GM18517 (cell line): Measurements from ENCODE around the gene CDC14A.
"Not testable (repeated sequence)": the region's sequence is repeated elsewhere in the genome, so short reads cannot be mapped to it uniquely, and the experiment has no call there.

ENCODE experiments used
- ATAC-seq: cut with Tn5 transposase; IDR thresholded peaks from one replicate; pipeline ENCODE4 v1.9.1; 2021; ENCODE audit warnings: mild to moderate bottlenecking, moderate library complexity; ENCODE audit not compliant: unreplicated experiment

Gene CDC14A, protein sequence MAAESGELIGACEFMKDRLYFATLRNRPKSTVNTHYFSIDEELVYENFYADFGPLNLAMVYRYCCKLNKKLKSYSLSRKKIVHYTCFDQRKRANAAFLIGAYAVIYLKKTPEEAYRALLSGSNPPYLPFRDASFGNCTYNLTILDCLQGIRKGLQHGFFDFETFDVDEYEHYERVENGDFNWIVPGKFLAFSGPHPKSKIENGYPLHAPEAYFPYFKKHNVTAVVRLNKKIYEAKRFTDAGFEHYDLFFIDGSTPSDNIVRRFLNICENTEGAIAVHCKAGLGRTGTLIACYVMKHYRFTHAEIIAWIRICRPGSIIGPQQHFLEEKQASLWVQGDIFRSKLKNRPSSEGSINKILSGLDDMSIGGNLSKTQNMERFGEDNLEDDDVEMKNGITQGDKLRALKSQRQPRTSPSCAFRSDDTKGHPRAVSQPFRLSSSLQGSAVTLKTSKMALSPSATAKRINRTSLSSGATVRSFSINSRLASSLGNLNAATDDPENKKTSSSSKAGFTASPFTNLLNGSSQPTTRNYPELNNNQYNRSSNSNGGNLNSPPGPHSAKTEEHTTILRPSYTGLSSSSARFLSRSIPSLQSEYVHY

DNA sequence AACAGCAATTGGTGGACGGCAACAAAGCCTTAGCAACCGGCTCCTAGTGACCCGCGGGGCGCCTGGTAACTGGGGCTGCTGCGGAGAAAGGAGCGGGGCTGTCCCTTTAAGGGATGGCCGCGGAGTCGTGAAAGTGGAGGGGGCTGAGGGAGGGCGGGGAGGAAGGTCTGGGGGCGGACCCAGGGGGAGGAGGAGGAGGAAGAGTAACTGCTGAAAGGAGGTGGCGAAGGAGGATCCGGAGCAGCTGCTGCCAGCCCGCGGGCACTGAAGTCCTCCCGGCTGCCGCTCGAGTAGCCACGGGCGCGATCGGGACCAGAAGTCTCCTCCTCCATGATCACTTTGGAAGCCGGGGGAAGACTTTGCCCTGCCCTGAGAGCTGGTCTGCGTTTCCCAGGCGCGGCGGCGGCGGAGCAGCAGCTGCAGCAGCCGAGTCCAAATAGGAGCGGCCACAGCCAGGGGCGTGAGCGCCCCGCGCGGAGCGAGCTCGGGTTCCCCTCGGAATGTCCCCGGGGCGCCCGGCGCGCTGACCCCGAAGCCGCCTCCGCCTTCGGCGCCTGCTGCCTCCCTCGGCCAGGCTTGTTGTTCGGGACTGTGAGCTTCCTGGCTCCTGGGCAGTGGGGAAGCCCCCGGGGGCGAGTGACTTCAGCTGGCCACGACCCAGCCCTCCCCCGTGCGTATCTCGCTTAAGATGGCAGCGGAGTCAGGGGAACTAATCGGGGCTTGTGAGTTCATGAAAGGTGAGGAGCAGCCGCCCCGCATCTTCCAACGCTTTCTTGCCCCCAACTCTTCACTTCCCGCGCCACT lies at the start of gene CDC14A:
CDC14A (plus strand) TSS at position 240 of the 804 bp plus-strand sequence; CDS start at position 689, 449 bp downstream.
- ATAC-seq: peak; percentile 43

DNA sequence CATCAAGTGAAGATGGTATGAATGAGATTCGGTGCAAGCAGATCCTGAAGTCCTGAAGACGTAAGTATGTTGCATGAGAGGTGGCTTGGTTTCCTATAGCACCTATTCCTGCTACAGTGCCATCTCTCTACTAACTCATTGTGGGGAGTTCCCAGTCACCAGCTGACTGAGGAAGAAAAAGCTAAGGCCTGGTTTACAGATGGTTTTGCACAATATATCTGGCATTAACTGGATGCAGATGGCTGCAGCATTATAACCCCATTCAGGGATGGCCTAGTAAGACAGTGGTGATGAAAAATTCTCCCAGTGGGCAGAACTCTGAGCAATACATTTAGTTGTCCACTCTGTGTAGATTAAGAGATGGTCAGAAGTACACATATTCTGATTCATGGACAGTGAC lies 49.6 kb upstream of the CDC14A start:
- ATAC-seq: no peak

DNA sequence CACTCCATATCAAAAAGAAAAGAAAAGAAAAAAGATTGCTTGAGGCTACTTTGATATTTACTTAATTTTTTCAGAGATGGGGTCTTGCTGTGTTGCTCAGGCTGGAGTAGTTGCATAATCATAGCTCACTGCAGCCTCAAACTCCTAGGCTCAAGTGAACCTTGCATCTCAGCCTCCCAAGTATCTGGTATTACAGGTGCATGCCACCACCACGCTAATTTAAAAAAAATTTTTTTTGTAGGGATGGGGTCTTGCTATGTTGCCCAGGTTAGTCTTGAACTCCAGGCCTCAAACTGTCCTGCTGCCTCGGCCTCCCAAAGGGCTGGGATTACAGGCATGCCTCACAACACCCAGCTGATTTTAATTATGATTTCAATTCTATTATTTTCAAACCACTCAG lies 48.1 kb upstream of the CDC14A start:
- no peak for ATAC-seq

DNA sequence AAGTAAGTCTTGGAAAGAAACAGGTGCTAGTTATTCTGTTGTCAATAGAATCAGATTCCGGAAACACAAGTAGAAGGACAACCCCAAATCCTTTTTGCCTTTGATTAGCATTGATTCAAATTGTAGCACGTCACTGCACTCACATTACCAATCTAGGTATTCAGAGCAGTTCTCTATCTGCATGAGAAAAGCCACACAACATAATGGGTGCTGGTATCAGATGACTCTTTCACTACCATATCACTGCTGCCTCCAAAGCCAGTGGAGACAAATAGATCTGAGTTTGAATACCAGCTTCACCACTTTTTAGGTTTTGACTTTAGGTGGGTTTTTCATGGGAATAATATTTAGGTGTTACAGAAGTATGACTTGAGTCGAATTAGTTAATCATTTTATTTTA lies 47.4 kb upstream of the CDC14A start:
- no peak for ATAC-seq

DNA sequence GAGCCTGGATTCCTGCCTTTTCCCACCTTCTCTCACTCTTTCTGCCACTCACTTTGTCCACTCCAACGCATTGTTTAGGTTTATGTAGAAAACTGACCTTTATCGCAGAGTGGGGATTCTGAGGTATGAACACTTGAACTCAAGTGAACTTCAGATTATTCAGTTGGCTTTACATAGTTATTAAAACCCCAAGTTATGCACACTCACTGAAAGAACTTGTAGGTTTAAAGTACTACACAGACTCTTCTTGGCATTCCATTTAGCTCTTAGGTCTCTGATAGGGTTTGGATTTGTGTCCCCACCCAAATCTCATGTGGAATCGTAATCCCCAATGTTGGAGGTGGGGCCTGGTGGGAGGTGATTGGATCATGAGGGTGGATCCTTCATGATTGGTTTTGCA lies 46.4 kb upstream of the CDC14A start:
- no peak for ATAC-seq

DNA sequence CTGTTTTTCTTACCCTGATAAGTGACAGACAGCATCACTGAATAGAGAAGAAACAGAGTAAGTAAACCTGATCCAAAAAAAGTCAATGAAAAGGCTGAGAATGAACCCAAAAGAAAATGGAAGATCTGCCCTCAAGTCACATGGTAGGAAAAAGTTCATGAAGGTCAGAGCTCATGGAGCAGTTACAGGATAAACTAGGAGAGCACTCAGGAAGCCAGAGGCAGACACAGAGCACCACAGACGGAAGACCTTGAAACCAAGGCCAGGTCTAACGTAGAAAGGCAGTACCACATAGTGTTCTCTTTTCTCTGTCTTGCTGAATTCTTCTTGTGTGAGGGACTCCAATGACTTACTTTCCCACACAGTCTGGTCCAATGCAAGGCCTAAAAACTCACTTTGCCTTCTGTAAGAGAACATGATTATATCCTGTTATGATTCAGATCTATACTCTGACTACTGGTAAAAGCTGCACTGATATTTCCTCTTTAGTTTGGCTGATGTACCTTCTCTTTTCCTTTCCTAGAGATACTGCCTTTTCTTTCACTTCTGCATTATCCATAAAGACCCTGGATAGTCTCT lies 45.5 kb upstream of the CDC14A start:
- no peak for ATAC-seq

DNA sequence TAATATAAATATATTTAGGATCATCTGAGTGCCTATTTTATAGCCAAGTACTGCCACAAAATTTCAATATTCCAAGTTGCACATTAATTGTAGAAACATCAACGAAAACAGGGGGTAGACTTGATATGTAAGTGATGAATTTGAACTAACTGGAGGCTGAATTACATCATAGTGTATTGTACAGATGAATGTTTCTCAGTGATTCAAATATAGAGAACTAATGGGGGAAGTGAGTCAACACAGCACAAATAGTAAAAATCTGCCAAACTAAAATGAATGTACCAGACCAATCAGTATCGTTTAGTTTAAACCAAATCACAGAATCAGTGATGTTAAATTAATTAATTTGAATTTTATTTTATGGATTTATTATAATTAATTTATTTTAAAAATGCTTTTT lies 43.5 kb upstream of the CDC14A start:
- ATAC-seq: no peak

DNA sequence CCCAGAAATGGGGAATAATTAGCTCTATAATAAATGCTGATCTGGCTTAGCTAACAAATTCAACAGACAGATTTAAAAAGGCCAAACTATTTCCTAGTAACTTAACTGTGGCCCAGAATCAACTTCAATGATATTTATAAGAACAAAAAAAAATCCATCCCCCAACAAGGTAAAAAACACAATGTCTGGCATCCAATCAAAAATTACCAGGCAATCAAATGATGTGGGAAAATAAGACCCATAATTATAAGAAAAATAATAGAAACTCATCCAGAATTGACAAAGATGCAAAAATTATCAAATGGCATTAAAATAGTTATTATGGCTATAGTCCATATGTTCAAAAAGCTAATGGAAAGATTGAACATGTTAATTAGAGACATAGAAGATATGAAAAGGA lies 42.4 kb upstream of the CDC14A start:
- no peak for ATAC-seq

DNA sequence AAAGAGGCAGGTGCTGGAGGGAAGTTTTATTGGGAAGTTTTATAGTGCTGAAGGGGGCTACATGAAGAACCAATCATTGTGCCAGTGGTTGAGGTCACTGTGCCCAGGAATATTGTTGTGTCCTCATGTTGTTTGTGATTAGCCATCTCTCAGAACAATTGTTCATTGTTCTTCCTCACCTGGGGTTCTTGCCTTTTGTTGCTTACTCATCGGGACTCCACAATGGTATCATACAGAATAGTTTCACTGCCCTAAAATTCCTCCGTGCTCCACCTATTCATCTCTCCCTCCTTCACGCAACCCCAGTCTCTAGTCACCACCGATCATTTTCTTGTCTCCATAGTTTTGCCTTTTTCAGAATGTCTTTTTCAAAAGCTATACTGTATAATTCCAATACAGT lies 38.9 kb upstream of the CDC14A start:
- ATAC-seq: no peak

DNA sequence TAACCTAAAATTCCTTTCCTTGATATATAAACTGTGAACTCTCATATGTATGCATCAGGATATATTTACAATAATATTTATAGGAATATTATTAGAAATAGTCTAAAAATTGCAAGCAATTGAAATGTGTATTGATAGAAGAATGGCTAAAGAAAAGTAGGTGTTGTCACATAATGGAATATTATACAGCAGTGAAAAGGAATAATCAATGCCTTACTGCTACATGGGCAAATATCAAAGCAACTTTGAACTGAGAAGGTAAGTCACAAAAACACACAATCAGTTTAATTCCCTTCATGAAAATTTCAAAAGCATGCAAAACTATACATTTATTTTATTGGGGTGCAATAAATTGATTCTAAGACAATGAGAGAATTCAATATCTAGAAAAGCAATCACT lies 35.7 kb upstream of the CDC14A start:
- no peak for ATAC-seq

DNA sequence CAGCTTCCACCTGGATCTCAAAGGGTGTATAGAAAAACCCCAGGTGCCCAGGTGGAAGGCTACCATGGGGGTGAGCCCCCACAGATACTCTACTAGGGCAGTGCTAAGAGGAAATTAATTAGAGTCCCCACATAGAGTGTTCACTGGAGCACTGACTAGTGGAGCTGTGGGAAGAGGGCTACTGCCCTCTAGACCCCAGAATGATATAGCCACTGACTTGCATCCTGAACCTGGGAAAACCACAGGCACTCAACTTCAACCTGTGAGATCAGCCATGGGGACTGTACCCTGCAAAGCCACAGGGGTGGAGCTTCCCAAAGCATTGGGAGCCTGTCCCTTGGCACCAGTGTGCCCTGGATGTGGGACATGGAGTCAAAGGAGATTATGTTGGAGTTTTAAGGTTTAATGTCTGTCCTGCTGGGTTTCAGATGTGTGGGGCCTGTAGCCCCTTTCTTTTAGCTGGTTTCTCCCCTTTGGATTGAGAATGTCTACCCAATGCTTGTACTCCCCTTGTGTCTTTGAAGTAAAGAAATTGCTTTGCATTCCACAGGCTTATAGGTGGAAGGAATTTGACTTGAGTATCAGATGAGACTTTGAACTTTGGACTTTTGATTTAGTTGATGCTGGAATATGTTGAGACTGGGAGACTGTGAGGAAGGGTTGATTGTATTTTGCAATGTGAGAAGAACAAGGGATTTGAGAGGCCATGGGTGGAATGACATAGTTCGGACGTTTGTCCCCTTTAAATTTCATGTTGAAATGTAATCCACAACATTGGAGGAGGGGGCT lies 31.8 kb upstream of the CDC14A start:
- no peak for ATAC-seq

DNA sequence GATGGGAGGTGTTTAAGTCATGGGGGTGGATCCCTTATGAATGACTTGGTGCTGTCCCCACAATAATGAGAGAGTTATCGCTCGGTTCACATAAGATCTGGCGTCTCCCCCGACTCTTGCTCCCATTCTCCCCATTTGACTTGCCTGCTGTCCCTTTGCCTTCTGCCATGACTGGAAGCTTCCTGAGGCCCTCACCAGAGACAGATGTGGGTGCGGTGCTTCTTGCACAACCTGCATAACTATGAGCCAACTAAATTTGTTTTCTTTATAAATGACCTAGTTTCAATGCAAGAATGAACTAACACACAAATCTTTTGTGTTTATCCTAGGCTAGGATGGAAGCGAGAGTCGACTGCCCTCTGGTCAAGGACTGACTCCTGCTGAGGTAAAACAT lies 31.2 kb upstream of the CDC14A start:
- no peak for ATAC-seq

DNA sequence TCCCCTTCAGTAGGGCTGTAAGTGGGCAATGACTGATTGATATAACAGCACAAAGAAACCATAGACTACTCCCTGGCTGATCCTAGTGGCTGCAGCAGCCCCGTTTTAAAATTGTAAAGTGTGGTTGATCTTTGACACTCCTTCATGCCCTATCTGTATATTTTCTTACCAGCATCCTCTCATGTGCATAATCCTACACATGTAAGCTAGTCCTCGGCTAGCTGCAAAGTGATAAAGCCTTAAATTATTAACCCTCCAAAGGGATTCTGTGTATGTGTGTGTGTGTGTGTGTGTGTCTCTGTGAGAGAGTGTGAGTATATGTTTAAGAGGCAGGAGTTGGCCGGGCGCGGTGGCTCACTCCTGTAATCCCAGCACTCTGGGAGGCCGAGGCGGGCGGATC lies 30.8 kb upstream of the CDC14A start:
- no peak for ATAC-seq

DNA sequence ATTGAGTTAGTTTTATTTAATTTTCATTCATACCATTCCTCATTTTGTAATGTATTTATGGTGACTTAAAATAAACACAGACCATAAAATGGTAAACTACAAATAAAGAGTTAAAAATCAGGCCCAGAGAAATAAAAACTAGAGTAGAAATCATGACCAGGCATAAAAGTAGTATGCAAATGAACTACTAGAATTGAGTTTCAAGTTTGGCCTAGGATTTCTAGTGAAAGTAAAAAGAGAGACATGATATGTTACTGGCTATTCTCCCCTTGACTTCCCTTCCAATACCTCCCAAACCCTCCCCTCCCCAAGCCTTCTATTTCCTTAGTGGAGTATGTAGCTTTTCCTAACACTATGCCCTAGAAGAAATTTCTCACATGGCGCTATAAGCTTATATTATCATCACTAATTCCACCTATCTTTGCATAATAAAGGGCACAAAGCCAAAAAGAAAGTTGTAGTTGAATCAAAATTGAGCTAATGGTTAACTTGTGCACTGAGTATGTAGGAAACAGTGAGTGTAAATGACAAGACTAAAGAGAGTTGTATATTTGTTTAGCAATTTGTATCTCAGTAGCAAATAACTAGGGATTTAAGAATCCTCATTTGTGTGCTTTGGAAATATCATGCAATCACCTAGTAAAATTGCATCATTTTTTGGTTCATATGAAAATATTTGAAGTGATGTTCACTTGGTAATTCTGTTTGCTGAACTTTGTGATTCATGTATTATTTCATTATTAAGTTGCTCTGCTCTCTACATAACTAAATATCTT lies 29.7 kb upstream of the CDC14A start:
- peak; percentile 79 for ATAC-seq

DNA sequence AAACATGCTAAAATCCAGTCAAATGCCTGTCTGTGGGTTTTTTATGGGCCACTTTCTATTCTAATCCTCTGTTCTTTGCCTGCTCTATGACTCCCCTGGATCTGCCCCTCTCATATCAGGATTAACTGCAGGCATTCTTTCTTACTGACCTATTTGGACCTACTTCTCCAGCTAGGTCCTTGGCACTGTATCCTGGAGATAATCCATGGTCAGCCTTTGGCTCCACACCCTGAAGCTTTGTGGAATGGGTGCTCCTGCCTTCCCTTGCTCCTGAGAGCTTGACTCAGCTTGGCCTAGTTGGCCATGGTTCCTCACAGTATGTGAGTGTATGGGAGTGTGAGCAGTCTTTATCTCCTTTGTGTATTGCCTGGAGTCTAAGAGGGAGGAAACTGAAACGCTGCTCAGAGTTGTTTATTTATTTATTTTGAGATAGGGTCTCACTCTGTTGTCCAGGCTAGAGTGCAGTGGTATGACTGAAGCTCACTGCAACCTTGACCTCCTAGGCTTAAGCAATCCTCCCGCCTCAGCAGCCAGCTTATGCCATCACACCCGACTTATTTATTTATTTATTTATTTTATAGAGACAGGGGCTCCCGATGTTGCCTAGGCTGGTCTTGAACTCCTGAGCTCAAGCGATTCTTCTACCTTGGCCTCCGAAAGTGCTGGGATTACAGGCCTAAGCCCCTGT lies 28.7 kb upstream of the CDC14A start:
- no peak for ATAC-seq

DNA sequence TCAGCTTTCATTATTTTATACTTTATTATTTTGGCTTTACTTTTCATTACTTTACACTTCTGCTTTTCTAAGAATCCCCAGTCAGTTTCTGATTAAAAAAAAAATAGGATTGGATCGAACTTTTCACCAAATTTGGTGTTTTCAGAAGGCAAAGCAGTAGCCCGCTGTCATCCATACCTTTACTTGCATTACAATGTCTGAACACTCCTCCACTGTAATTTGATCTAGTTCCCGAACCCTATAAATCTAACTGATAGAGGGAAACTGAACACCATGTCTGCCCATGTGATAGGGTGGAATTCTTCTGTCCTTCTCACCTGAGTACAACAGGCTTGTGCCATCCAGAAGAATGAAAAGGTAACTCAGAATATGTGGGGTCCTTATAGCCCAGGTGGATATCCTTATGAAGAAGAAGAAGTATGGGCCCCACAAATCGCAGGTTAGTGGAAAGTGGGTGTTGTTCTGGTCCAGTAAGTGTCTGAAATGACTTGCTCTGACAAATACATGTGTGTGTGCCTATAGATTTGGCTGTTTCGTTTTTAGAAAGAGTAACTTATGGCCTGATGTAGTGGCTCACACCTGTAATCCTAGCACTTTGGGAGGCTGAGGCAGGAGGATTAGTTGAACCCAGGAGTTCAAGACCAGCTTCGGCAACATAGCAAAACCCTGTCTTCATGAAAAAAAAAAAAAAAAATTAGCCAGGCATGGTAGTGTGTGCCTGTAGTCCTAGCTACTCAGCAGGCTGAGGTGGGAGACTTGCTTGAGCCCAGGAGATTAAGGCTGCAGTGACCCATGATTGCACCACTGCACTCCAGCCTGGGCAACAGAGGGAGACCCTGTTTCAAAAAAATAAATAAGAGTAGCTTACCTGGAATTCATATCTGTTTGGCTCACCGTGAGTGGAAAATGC lies 26.6 kb upstream of the CDC14A start:
- no peak for ATAC-seq

DNA sequence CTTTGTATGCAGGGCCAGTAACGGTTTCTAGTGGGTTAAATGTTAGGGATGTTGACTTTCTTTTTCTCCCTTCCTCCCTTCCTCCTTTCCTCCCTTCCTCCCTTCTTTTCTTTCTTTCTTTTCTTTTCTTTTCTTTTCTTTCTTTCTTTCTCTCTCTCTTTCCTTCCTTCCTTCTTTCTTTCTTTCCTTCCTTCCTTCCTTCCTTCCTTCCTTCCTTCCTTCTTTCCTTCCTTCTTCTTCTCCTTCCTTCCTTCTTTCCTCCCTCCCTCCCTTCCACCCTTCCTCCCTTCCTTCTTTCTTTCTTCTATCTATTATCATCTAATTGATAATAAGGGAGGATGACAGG lies 26.0 kb upstream of the CDC14A start:
- not testable (repeated sequence) for ATAC-seq

DNA sequence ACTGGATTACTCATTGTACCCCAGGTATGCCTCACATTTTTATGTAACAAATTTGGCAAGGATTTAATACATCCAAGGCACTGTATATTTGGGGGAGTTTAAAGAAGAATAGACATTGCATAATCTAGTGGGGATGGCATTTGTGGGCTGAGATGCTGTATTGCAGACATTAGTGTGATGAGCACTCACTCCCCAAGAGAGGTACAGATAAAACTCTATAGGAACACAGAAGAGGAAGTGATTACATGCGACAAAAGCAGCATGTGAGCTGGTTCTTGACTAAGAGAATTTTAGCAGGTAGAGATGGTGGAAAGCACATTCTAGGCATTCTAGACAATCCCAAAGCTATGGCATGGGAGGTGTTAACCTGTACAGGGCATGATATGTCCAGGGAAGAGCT lies 24.2 kb upstream of the CDC14A start:
- ATAC-seq: no peak
